ENCODE data around the gene TSPAN3. TPM values are rescaled to one million over a fixed set of nuclear protein-coding genes. Genes with fewer than 3 reads are reported as not detected.
A peak's percentile ranks its signal among the peaks of the same experiment; 100 is the strongest.

The TSPAN3 gene
- total and polyA plus RNA-seq, 8 donors = 71.6 to 173 (median 89.2) TPM

GRCh38 chr15:77038312-77039216 is 32.3 kb downstream of the TSPAN3 start:
- no peak for DNase-seq
- Histone ChIP-seq H3K9me3 (no peaks in the 10 kb centered on the region), H3K4me3 (no peak overlapping the region), H3K4me1 (no peaks in the 10 kb centered on the region), H3K36me3 (no peaks in the 10 kb centered on the region), H3K27ac (no peak overlapping the region), H3K27me3 (no peaks in the 10 kb centered on the region)
- no peak for FAIRE-seq
- no CpG with 5 or more reads among the region's 10 CpGs for WGBS, 2 donors
- intact Hi-C loops (cut with DNase I) = no loop called here
- no peak for TF ChIP-seq CTCF (IDR thresholded peaks at IDR 0.05)
- ATAC-seq = no peak

- no peaks in the 10 kb centered on the region for H3K9me3 ChIP-seq
- intact Hi-C loops (cut with DNase I) = no loop called here
- no peaks in the 10 kb centered on the region for H3K4me1 ChIP-seq
- H3K4me3 ChIP-seq = no peak overlapping the region
- no peaks in the 10 kb centered on the region for H3K36me3 ChIP-seq
- DNase-seq (peak in 3 of 6 donors; percentile 12 to 78 (median 52)), FAIRE-seq (no peak), ATAC-seq (peak in 1 of 4 donors; percentile 3)
- no peak overlapping the region for H3K27ac ChIP-seq
- H3K27me3 ChIP-seq = no peaks in the 10 kb centered on the region
- no peak for TF ChIP-seq CTCF (IDR thresholded peaks at IDR 0.05)
- WGBS, 2 donors = 91 to 92% methylated on average over 12 of the region's 12 CpGs
Measured at GRCh38 chr15:77037388-77038209, 33.3 kb downstream of the TSPAN3 start.

- H3K36me3 ChIP-seq = no peaks in the 10 kb centered on the region
- no peak overlapping the region for H3K4me3 ChIP-seq
- 92 to 94% methylated on average over 22 of the region's 22 CpGs for WGBS, 2 donors
- no peak for FAIRE-seq
- no peak for ATAC-seq
- intact Hi-C loops (cut with DNase I) = no loop called here
- H3K4me1 ChIP-seq = no peaks in the 10 kb centered on the region
- peak in 1 of 6 donors; percentile 40 for DNase-seq
- no peaks in the 10 kb centered on the region for H3K9me3 ChIP-seq
- no peaks in the 10 kb centered on the region for H3K27me3 ChIP-seq
- TF ChIP-seq CTCF (IDR thresholded peaks at IDR 0.05) = no peak
- no peak overlapping the region for H3K27ac ChIP-seq
Measured at GRCh38 chr15:77036537-77037387, 34.1 kb downstream of the TSPAN3 start.

- Histone ChIP-seq H3K36me3 (no peaks in the 10 kb centered on the region), H3K27ac (no peak overlapping the region), H3K9me3 (no peaks in the 10 kb centered on the region), H3K4me1 (no peaks in the 10 kb centered on the region), H3K4me3 (no peak overlapping the region), H3K27me3 (no peaks in the 10 kb centered on the region)
- intact Hi-C loops (cut with DNase I) = no loop called here
- FAIRE-seq (no peak), ATAC-seq (peak in 1 of 4 donors; percentile 3), DNase-seq (peak in 2 of 6 donors; percentile 17 to 65)
- 82% methylated on average over 13 of the region's 13 CpGs for WGBS, 2 donors
- no peak for TF ChIP-seq CTCF (IDR thresholded peaks at IDR 0.05)
Measured at GRCh38 chr15:77035999-77036471, 34.9 kb downstream of the TSPAN3 start.

Measured in pancreas (tissue), 10 donors.